Omental fat pad (tissue), 4 donors: ENCODE measurements around the gene RTL10. TPM values are rescaled to one million over a fixed set of nuclear protein-coding genes. Genes with fewer than 3 reads are reported as not detected.
"Not testable (repeated sequence)": the region's sequence is repeated elsewhere in the genome, so short reads cannot be mapped to it uniquely, and the experiment has no call there.

Experiments used
- ATAC-seq: fragments of 150-250 bp; one replicate; pipeline ENCODE4 v1.9.1; 2016; ENCODE audit warnings: mild to moderate bottlenecking, moderate library complexity; ENCODE audit not compliant: low FRiP score
- DNase-seq: peaks from one replicate; pipeline ENCODE4 v3.0.0-alpha.2; 2019; ENCODE audit warnings: low spot score
- CTCF ChIP-seq, 3 donors: fragments of 450-650 bp; IDR thresholded peaks; one replicate each; pipeline ENCODE4 v1.5.1; 2016 to 2017; ENCODE audit warnings: antibody characterized with exemption in 3 of 3, mild to moderate bottlenecking in 3 of 3, moderate library complexity in 2 of 3
- total RNA-seq, 4 donors: library from RNA; depleted of rRNA; stranded (reverse); fragments of >200 nt; gene quantifications; one replicate each; pipeline ENCODE4 v1.1.0, GENCODE V29; 2016

RTL10 gene
- total RNA-seq, 4 donors from 2014 or later = 7.6 to 12.6 (median 10.4) TPM

GRCh38 chr22:19840955-19841640 lies 13.6 kb downstream of the RTL10 start:
- DNase-seq (no peak), ATAC-seq (no peak)
- TF ChIP-seq CTCF (IDR thresholded peaks at IDR 0.05) = no peak

- no peak for ATAC-seq
- no peak for TF ChIP-seq CTCF (IDR thresholded peaks at IDR 0.05)
- DNase-seq = no peak
Measured at GRCh38 chr22:19840059-19840458, 14.6 kb downstream of the RTL10 start.

GRCh38 chr22:19837915-19838314 lies 16.8 kb downstream of the RTL10 start:
- ATAC-seq (no peak), DNase-seq (no peak)
- TF ChIP-seq CTCF (IDR thresholded peaks at IDR 0.05) = no peak

- no peak for DNase-seq
- ATAC-seq = no peak
- no peak for TF ChIP-seq CTCF (IDR thresholded peaks at IDR 0.05)
Measured at GRCh38 chr22:19836512-19836911, 18.2 kb downstream of the RTL10 start.

- no peak for ATAC-seq
- no peak for TF ChIP-seq CTCF (IDR thresholded peaks at IDR 0.05)
- DNase-seq = no peak
Measured at GRCh38 chr22:19834599-19834998, 20.1 kb downstream of the RTL10 start.

GRCh38 chr22:19833327-19833726 lies 21.3 kb downstream of the RTL10 start:
- ATAC-seq, DNase-seq: not testable (repeated sequence)

GRCh38 chr22:19832476-19833108 lies 22.1 kb downstream of the RTL10 start:
- ATAC-seq (no peak), DNase-seq (no peak)
- no peak for TF ChIP-seq CTCF (IDR thresholded peaks at IDR 0.05)

- not testable (repeated sequence) for ATAC-seq, DNase-seq
Measured at GRCh38 chr22:19831979-19832378, 22.7 kb downstream of the RTL10 start.
